Esophagus muscularis mucosa (tissue), 4 donors: ENCODE measurements around the gene MYO1D.

ENCODE experiments used
- EP300 ChIP-seq: sonication (generic); formaldehyde crosslinking; IDR thresholded peaks from one replicate; pipeline ENCODE4 v1.6.1; 2017; ENCODE audit warnings: antibody characterized with exemption
- POLR2A ChIP-seq: fragments of 450-650 bp; IDR thresholded peaks from one replicate; pipeline ENCODE4 v1.6.1; 2017; ENCODE audit warnings: antibody characterized with exemption, moderate library complexity, mild to moderate bottlenecking, low read depth
- TF ChIP-seq, protein P1 (sequence below), 3 experiments: fragments of 200-600 bp in 2 of 3; fragments of 450-650 bp in 1 of 3; sonication (generic) in 2 of 3; IDR thresholded peaks; one replicate each; pipeline ENCODE4 v1.5.1; 2017 to 2019; ENCODE audit warnings: antibody characterized with exemption in 3 of 3, mild to moderate bottlenecking in 2 of 3, moderate library complexity in 1 of 3

DNA sequence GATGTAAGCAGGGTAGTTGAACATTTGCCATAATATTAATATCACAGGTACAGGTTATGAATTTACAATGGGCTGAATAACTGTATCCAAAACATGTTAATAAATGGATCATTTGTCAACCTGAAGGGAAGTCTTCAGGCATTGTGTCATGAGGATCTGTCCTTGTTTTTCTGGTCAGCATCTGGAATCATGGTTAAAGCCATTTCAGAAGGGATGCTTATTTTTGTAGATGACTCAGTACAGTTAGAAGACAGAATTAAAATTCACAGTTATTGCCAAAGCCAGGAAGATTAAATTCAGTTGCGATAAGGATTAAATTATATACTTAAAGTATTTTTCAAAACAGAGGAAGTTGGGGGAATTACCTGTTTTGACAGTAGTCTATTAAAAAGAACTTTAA, 424.6 kb downstream of the MYO1D start:
- TF ChIP-seq POLR2A (no peak), EP300 (no peak)
- TF ChIP-seq, protein P1, sequence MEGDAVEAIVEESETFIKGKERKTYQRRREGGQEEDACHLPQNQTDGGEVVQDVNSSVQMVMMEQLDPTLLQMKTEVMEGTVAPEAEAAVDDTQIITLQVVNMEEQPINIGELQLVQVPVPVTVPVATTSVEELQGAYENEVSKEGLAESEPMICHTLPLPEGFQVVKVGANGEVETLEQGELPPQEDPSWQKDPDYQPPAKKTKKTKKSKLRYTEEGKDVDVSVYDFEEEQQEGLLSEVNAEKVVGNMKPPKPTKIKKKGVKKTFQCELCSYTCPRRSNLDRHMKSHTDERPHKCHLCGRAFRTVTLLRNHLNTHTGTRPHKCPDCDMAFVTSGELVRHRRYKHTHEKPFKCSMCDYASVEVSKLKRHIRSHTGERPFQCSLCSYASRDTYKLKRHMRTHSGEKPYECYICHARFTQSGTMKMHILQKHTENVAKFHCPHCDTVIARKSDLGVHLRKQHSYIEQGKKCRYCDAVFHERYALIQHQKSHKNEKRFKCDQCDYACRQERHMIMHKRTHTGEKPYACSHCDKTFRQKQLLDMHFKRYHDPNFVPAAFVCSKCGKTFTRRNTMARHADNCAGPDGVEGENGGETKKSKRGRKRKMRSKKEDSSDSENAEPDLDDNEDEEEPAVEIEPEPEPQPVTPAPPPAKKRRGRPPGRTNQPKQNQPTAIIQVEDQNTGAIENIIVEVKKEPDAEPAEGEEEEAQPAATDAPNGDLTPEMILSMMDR (IDR thresholded peaks at IDR 0.05), result no peak
